Stimulated activated CD4-positive, alpha-beta T cell treated with anti-CD3 and anti-CD28 coated beads, Interleukin-1b, Interleukin-23, amount 100 ng/mL, for 4 hours (primary cell): ENCODE measurements around the gene EEPD1.
"Not testable (repeated sequence)": the region's sequence is repeated elsewhere in the genome, so short reads cannot be mapped to it uniquely, and the experiment has no call there.

Experiments used
- DNase-seq, 2 donors: peaks; one replicate each; pipeline ENCODE4 v3.0.0-alpha.2; 2020; ENCODE audit warnings: low read depth in 2 of 2

Gene EEPD1

DNA sequence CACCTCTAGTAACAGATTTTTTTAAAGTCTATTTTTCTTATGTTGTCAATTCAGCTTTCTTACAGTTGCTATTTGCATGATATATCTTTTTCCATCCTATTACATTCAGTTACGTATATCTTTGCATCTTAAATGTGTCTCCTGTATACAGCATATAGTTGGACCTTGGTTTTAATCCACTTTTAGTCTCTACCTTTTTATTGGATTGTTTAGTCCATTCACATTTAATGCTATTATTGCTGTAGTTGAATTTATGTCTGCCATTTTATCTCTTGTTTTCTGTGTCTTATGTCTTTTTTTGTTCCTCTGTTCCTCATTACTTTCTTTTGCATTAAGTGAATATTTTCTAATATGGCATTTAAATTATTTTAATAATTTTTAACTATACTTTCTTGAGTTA lies 100.6 kb downstream of the EEPD1 start:
- DNase-seq, result no peak

DNA sequence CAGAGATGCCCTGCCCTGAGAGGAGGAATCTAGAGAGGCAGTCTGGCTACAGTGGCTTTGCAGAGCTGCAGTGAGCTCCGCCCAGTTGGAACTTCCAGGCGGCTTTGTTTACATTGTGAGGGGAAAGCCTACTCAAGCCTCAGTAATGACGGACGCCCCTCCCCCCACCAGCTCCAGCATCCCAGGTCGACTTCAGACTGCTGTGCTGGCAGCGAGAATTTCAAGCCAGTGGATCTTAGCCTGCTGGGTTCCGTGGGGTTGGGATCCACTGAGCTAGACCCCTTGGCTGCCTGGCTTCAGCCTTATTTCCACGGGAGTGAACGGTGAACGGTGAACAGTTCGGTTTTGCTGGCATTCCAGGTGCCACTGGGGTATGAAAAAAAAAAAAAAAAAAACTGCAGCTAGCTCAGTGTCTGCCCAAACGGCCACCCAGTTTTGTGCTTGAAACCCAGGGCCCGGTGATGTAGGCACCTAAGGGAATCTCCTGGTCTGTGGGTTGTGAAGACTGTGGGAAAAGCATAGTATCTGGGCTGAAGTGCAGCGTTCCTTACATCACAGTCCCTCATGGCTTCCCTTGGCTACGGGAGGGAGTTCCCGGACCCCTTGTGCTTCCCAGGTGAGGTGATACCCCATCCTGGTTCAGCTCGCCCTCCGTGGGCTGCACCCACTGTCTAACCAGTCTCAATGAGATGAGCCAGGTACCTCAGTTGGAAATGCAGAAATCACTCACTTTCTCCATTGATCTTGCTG lies 105.6 kb downstream of the EEPD1 start:
- DNase-seq, result not testable (repeated sequence)

DNA sequence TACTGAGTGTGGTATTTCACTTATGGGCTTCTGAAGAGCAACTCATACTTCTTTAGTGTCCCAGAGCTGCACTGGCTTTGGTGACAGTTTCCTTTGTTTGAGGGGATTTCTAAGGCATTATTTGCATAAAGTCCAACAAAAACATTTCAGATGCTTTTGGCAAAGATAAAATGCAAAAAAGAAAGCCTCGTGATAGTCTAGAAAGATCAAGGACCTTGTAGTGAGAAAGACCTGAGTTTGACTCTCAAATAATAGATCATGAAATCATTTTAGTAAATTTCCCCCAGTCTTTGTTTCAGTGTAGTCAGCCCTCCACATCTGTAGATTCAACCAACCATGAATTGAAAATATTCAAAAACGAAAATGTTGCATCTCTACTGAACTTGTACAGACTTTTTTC lies 107.4 kb downstream of the EEPD1 start:
- no peak for DNase-seq

DNA sequence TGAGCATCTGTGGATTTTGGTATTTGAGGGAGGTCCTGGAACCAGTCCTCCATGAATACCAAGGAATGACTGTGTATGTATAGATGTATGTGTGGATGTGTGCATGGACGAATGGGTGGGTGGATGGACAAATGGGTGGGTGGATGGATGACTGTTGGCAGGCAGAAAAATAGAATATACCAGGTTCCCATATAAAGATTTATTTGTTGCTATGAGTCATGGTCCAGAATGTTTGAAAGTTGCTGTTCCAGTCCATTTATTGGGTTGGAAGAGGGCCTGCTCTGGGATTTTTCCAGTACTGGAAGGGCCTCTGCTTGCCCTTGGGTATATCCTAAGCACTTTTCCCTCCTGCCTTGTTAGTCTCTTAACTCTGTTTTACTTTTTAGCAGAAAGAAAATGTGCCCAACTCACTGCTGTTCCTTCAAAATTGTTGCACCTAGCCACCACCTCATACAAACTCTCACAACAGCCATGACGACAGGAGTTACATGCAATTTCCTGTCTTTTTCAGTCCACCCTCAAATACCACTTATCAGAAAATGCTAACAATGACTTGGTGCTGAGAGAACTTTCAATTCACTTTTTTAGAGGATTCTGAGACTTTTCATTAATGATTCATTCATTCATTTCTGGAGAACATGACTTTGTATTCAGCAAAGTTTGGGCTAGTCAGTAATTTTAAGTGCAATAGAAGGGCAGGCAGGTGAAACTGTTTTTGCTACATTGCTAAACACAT lies 108.1 kb downstream of the EEPD1 start:
- DNase-seq, result no peak

DNA sequence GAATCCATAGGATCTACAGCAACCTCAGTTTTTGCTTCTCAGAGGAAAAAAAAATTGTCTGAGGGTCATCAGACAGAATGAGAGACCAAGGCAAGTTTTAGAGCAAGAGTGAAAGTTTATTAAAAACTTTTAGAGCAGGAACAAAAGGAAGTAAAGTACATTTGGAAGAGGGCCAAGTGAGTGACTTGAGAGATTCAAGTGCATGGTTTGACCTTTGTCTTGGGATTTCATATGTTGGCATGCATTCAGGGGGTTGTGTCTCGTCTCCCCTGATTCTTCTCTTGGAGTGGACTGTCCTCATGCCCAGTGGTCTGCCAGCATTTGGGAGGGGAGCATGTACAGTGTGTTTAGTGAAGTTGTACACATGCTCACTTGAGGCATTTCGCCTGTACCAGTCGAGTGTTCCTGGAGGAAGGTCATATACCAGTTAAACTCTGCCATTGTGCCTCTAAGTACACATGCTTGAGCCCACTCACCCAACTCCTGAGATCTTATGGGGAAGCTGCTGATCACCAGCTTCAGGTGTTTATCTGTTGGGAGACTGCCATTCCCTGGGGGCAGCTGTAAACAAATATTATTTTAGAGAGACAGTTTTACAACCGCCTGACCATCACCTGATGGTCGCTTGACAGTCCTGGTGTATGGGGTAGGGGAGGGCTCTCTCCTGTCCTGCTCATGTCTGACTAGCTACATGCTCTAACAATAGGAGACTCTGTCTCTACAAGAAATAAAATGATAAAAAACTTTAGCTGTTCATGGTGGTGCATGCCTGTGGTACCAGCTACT lies 109.4 kb downstream of the EEPD1 start:
- DNase-seq, result no peak

DNA sequence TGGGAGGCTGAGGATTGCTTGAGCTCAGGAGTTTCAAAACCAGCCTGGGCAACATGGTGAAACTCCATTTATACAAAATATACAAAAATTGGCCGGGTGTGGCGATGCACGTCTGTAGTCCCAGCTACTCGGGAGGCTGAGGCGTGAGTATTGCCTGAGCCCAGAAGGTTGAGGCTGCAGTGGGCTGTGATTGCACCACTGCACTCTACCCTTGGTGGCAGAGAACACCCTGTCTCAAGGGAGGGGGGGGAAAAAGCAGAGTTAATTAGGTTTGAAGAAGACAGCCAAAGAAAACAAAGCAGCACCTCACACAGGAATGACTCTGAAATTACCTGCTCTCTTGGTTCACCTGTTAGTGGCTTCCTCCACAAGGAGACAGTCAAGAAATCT lies 110.0 kb downstream of the EEPD1 start:
- DNase-seq, result no peak

DNA sequence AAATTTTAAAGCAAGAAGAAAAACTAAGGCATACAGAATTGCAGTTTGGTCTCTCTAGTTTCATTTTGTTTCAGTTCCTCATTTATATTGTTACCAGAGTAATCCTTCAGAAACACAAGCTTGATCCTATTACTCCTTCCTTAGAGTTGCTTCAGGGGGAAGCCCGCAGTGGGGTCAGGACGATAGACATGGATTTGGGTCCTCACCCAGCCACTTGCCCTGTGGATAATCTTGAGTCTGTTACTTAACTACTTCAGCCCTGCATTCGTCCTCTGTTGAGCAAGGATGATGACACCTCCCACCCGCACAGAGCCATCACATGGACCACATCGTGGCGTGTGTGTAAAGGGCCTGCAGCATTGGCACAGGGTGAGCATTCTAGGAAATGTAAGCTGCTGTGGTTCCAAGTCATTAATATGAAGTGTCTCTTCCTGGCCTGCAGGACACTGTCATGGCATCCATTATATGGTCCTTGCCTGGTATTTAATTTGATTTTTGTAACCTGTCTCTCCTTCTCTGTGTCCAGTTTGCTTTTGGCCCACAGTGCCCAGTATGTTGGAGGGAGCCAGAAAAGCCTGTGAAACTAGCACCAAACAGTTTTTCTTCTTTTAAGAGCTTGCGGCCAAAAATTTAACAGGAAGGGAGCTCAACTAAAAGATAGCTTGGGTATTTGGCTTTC lies 111.2 kb downstream of the EEPD1 start:
- DNase-seq, result no peak

DNA sequence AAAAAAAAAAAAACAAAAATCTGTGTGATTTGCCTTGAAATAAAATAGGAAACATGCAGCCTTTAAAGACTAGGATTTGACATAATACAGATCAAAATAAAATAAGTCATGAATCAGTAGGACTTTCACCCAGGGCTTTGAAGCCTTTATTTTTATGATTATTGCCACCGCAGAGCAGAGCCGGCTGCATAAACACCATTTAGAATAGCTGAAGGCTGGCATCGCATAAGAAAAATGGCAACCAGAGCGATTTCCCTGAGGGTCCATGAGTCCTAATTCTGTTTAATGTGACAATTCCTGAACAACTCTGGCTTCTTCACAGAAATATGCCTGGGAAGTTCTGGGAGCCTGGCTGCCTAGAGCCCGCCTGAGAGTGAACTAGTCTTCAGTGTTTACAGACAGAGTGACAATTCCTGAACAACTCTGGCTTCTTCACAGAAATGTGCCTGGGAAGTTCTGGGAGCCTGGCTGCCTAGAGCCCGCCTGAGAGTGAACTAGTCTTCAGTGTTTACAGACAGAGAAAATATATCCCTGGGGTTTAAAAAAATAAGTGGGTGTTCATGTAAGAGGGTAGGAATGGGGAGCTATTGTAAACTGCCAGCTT lies 112.0 kb downstream of the EEPD1 start:
- DNase-seq, result no peak

DNA sequence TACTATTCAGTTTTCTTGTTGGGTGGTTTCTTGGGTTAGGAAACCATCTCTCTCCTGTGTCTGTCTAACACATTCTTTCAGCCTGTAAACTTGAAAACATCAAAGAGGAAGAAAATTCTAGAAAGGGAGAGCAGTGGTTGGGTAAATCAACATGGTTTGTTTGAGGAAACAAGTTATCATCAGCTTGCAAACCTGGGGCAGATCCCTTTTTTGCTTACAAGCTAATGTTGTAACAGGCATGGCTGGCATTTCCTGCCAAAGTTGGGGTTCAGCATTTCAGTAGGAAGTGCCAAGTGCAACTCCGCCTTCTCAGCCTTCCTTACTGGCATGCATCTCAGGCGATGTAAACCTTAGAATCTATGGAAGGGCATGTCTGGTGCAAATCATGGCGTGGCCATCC lies 112.6 kb downstream of the EEPD1 start:
- DNase-seq, result no peak

DNA sequence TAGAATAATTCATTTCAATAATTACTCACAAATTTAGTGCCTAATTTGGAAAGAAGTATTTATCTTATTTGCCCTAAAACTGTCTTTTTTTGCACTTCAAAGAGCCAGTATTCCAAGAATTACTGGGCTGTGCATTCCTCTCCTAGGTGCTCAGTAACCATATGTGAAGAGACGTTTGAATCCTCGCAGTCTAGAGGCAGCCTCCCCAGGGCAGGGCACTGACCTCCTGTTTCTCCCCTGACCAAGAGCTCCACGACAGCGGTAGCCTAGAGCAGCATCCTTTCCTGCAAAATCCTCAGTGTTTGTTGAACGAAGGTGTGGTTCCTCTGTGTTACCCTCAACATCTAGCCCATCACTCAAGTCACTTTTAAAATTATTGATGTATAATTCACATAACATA lies 113.1 kb downstream of the EEPD1 start:
- no peak for DNase-seq

DNA sequence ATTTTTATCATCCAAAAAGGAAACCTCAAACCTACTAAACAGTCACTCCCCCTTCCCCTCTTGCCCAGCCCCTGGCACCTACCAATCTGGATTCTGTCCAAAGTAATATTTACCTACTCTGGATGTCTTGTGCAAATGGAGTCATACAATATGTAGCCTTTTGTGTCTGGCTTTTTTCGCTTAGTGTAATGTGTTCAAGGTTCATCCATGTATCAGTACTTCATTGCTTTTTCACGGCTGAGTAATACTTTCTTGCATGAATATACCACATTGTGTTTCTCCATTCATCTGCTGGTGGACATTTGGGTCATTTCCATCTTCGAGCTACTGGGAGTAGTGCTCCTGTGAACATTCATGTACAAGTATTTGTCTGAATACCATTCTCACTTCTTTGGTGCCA lies 113.6 kb downstream of the EEPD1 start:
- DNase-seq, result no peak

DNA sequence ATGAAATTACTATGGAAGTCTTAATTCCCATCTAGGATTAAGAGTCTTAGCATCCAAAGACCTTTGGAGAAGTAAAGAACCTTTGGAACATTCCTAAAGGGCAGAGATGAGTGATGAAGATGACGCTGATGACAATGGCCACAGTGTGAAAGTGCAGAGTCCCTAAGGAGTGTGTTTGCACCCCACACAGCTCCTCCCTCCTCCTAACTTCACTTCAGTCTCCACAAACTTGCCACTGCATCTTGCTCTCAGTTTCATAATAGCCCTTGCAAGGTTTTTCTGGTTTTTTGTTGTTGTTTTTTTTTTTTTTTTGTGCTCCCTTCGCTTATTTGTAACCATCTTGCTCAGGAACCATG lies 119.1 kb downstream of the EEPD1 start:
- DNase-seq, result no peak

DNA sequence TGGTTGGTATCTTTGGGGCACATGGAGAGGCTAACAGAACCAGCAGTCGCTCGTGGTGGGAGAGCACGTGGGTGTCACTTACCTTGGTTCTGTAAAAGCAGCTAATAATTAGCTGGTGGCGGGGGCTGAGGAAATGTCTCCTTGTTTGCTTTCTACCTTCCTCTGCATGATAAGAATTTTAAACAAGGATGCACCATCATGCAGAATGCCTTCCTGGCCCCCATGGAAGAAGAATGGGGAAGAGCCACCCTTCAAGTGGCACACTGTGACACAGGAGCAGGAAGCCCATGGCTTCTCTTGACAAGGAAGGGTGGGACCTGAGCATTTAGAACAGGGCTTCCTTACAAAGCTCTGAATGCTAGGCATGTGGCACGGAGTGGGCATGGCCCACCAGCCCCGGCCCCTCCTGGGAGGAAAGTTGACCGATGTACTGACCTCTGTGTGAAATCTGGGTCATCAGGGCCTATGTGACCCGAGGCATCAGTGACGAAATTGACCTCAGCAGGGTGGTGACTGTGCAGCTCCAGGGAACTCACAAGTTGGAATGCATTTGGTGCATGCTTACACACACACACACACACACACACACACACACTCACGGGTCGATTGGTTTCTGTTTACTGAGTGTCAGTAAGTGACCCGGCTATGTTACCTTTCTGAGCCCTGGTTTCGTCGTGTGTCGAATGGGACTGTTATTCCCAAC lies 119.7 kb downstream of the EEPD1 start:
- DNase-seq, result no peak

DNA sequence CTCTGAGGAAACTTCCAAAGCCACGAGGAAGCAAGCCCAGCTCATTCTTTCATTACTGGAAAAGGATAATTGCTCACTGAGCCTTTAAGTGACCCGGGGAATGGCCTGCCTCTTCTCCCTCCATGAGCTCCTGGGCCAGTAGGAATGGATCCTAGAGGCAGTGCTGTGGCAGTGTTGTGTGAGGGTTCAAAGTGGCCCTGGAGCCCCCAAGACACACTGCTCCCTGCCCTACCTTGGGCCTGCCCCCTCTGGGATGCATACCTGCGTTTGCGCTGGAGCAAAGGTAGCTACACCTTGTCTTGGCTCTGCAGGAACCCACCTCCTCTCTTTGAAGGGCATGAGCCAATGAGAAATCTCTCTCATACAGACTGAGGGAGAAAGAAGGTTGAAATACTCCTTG lies 120.8 kb downstream of the EEPD1 start:
- DNase-seq, result no peak

DNA sequence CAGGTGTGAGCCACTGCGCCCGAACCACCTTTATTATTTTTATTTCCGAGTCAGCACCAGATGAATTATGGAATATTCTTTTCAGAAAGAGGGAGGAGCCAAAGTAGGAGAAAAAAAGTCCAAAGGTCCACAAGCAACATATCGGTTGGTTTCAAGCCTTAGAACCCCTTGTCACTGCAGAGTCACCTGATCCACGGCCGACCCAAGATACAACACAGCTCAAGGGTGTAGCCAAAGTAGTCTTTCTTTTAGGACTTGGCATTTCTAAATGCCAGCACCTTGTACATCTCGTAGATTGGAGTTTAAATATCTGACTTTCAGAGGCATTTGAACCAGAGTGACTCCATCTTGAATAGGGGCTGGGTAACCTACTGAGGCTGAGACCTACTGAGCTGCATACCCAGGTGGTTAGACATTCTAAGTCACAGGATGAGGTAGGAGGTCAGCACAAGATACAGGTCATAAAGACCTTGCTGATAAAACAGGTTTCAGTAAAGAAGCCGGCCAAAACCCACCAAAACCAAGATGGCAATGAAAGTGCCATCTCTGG lies 122.8 kb downstream of the EEPD1 start:
- no peak for DNase-seq

DNA sequence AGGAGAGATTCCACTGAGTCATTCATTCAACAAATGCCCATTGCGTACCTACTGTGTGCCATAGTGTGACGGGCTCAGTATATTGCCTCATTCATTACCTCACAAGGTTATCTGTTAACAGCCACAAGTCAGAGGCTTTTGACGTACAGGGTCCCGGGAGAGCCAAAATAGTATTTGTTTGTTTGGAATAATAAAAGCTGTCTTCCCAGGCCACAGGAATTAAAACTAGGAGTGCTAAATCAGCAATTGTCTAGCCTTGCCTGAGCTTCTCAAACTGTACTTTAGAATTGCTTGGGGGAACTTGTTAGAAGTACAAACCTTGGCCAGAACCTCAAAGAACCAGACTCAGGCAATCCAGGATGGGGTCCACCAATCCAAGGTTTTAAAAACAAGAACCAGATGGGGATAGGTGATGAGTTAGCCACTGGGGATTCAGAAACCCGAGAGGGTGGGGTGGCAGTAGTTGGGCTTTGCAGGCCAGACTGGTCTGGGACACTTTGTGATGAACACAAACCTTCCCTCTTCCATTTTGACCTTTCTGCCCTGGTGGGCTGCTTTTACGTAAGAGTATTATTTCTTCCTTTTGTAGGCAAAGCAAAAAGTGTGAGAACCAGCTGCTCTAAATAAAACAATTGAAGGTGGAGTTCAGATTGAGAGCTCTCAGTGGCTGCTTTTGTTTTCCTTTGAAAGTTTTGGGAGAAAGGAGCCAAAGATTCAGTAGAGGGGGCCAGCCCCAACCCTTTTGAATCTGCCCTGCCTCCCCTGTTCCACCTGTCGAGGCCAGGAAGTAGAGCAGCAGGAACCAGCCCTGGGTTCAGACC lies 123.6 kb downstream of the EEPD1 start:
- no peak for DNase-seq

DNA sequence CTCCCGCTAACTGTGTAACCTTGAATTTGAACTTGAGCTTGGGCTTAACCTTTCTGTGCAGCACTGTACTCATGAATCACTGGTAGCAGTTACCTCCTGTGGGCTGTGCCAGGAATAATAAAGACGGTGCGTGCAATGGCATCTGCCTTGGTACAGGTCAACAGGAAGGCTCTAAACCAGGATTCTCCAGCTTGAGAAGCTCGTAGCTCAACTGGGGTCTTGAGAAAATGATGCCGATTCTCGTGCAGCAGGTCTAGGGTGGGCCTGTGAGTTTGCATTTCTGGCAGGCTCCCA lies 124.1 kb downstream of the EEPD1 start:
- no peak for DNase-seq

DNA sequence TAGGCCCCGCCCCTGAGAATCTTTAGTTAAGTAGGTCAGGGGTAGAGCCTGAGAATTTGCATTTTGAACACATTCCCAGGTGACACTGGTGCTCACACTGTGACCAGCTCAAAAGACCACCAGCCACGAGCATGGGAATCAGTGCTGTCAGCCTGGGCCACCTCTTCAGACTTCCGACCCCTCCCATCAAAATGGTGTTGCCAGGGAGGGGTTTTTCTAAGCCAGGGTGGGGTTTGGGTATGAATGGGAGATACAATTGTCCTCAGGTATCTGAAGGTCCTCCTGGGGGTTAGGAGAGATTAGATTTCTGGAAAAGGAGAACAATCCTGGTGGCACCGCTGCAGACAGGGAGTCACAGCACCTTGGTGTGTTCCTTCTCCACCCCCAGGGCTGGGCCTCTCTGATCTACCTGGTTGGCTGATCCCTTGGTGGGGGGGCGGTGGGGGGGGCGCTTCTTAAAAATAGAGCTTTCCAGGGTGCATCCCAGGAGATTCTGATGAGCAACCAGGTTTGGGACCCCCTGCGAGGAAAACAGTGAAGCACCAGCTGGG lies 125.1 kb downstream of the EEPD1 start:
- no peak for DNase-seq

DNA sequence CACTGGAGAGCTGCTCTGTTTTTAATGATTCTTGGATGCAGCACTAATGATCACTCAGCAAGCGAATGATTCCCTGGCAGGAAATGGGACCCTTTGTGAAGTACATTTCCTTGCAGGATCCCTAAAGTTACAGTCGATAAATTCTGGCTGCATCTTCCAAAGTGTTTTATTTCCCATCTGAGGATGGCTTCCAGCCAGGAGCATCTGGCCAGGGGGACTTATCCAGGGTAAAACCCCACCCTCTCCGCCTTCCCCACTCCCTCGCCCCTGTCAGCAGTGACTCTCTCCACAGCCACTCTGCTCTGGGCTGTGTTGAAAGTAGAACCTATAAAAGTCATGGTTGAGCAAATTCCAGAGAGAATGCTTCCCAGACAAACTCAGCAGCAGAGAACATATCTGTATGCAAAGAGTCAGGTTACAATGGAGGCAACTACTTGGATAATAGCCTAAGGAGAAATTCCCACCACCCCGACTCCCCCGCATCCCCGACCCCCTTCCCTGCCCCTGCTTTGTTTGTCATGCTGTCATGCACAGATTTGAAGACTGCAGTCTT lies 125.6 kb downstream of the EEPD1 start:
- DNase-seq, result no peak
